Prostate gland (tissue), 2 donors: ENCODE measurements around the gene SOX5.

Experiments used
- CTCF ChIP-seq, 4 experiments: fragments of 200-600 bp in 2 of 4; fragments of 450-650 bp in 2 of 4; sonication (generic) in 2 of 4; IDR thresholded peaks; 1 replicate in 3 of 4; 2 replicates in 1 of 4; pipeline ENCODE4 v1.5.1; 2016 to 2019; ENCODE audit warnings: antibody characterized with exemption in 4 of 4, mild to moderate bottlenecking in 2 of 4, moderate library complexity in 2 of 4
- POLR2A ChIP-seq: fragments of 450-650 bp; IDR thresholded peaks from one replicate; pipeline ENCODE4 v1.6.1; 2016; ENCODE audit warnings: antibody characterized with exemption, mild to moderate bottlenecking

- TF ChIP-seq CTCF (IDR thresholded peaks at IDR 0.05) (no peak), POLR2A (no peak)
Measured at GRCh38 chr12:23540572-23540971, 408.9 kb downstream of the SOX5 start.
